K562 (cell line): ENCODE data around the gene NUF2.

ENCODE experiments used
- GATAD2A ChIP-seq: fragments of 450-650 bp; IDR thresholded peaks from 2 replicates; pipeline ENCODE4 v1.6.1; 2017
- POLR2A ChIP-seq: fragments of 450-650 bp; conservative IDR thresholded peaks from 2 replicates; pipeline ENCODE4 v1.6.1; 2016
- TF ChIP-seq, protein P1 (sequence below): fragments of 450-650 bp; IDR thresholded peaks from 2 replicates; pipeline ENCODE4 v1.6.1; 2016; ENCODE audit warnings: mild to moderate bottlenecking
- TF ChIP-seq, protein P2 (sequence below): fragments of 250-450 bp; sonication (Bioruptor Pico); IDR thresholded peaks from 2 replicates; pipeline ENCODE4 v1.5.0; 2021; ENCODE audit warnings: mild to moderate bottlenecking, borderline replicate concordance
- TF ChIP-seq, protein P3 (sequence below): fragments of 450-650 bp; formaldehyde crosslinking; IDR thresholded peaks from 2 replicates; pipeline ENCODE4 v1.4.0; 2020; ENCODE audit warnings: mild to moderate bottlenecking, mixed read lengths
- TF ChIP-seq, protein P4 (sequence below), 3 experiments: IDR thresholded peaks in 2 of 3; conservative IDR thresholded peaks in 1 of 3; 2 replicates each; pipeline ENCODE4 v1.5.1; 2011 to 2012; ENCODE audit warnings: low read length in 3 of 3, mild to moderate bottlenecking in 3 of 3, control low read depth in 2 of 3, improper control_type of control experiment in 1 of 3, inconsistent platforms in 1 of 3, low read depth in 1 of 3, mixed read lengths in 1 of 3, moderate library complexity in 1 of 3; ENCODE audit not compliant: insufficient read depth in 2 of 3

DNA sequence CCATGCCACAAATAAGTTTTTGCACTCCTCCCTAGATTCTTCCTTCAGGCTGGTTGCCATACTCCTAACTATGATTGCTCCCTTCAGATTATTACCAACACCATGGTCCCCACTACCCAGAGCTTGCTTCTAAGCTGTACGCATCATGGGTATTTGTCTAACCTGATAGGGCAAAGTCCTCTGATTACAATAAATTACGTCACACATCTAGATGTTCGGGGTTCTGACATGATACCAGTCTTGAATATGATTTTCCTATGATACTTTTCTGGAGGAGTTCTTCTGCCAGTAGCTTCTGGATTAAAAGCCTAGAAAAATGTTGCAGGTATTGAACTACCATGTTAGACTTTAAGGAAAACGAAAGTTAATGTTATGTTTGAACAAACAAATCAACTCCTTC, 67.2 kb downstream of the NUF2 start:
- TF ChIP-seq POLR2A: no peak
- TF ChIP-seq, protein P1, sequence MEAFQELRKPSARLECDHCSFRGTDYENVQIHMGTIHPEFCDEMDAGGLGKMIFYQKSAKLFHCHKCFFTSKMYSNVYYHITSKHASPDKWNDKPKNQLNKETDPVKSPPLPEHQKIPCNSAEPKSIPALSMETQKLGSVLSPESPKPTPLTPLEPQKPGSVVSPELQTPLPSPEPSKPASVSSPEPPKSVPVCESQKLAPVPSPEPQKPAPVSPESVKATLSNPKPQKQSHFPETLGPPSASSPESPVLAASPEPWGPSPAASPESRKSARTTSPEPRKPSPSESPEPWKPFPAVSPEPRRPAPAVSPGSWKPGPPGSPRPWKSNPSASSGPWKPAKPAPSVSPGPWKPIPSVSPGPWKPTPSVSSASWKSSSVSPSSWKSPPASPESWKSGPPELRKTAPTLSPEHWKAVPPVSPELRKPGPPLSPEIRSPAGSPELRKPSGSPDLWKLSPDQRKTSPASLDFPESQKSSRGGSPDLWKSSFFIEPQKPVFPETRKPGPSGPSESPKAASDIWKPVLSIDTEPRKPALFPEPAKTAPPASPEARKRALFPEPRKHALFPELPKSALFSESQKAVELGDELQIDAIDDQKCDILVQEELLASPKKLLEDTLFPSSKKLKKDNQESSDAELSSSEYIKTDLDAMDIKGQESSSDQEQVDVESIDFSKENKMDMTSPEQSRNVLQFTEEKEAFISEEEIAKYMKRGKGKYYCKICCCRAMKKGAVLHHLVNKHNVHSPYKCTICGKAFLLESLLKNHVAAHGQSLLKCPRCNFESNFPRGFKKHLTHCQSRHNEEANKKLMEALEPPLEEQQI: no peak
- TF ChIP-seq, protein P2, sequence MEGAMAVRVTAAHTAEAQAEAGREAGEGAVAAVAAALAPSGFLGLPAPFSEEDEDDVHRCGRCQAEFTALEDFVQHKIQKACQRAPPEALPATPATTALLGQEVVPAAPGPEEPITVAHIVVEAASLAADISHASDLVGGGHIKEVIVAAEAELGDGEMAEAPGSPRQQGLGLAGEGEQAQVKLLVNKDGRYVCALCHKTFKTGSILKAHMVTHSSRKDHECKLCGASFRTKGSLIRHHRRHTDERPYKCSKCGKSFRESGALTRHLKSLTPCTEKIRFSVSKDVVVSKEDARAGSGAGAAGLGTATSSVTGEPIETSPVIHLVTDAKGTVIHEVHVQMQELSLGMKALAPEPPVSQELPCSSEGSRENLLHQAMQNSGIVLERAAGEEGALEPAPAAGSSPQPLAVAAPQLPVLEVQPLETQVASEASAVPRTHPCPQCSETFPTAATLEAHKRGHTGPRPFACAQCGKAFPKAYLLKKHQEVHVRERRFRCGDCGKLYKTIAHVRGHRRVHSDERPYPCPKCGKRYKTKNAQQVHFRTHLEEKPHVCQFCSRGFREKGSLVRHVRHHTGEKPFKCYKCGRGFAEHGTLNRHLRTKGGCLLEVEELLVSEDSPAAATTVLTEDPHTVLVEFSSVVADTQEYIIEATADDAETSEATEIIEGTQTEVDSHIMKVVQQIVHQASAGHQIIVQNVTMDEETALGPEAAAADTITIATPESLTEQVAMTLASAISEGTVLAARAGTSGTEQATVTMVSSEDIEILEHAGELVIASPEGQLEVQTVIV (CRISPR knock-in tag): no peak
- TF ChIP-seq, protein P3, sequence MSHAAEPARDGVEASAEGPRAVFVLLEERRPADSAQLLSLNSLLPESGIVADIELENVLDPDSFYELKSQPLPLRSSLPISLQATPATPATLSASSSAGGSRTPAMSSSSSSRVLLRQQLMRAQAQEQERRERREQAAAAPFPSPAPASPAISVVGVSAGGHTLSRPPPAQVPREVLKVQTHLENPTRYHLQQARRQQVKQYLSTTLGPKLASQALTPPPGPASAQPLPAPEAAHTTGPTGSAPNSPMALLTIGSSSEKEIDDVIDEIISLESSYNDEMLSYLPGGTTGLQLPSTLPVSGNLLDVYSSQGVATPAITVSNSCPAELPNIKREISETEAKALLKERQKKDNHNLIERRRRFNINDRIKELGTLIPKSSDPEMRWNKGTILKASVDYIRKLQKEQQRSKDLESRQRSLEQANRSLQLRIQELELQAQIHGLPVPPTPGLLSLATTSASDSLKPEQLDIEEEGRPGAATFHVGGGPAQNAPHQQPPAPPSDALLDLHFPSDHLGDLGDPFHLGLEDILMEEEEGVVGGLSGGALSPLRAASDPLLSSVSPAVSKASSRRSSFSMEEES (CRISPR knock-in tag): no peak
- no peak for TF ChIP-seq GATAD2A
- TF ChIP-seq, protein P4, sequence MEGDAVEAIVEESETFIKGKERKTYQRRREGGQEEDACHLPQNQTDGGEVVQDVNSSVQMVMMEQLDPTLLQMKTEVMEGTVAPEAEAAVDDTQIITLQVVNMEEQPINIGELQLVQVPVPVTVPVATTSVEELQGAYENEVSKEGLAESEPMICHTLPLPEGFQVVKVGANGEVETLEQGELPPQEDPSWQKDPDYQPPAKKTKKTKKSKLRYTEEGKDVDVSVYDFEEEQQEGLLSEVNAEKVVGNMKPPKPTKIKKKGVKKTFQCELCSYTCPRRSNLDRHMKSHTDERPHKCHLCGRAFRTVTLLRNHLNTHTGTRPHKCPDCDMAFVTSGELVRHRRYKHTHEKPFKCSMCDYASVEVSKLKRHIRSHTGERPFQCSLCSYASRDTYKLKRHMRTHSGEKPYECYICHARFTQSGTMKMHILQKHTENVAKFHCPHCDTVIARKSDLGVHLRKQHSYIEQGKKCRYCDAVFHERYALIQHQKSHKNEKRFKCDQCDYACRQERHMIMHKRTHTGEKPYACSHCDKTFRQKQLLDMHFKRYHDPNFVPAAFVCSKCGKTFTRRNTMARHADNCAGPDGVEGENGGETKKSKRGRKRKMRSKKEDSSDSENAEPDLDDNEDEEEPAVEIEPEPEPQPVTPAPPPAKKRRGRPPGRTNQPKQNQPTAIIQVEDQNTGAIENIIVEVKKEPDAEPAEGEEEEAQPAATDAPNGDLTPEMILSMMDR (IDR thresholded peaks at IDR 0.05 in 2 of 3, conservative IDR thresholded peaks at IDR 0.05 in 1 of 3; ENCODE audit: insufficient read depth in 2 of 3, low read depth in 1 of 3, low read length in 3 of 3): no peak
